ENCODE measurements around the gene IGSF21. TPM values are rescaled to one million over a fixed set of nuclear protein-coding genes. Genes with fewer than 3 reads are reported as not detected.

The IGSF21 gene
- total RNA-seq, 1 donor from 2014 or later, result not detected

DNA sequence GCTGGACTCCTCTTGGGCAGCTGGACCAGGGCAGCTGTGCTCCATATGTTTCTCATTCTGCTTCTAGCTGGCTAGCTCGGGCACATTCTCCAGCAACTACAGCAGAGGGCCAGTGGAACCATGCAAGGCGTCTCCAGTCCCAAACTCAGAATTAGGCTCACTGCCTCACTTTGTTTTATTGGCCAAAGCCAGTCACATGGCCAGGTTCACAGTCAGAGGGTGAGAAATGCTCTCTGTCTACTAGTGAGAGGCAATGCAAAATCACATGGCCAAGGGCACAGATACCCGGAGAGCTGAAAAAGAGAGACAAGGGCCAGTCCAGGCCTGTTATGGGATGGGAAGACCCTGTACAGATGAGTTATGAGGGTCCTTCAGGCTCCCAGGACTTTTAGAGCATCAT, 294.3 kb downstream of the IGSF21 start:
- H3K27me3 ChIP-seq (ENCODE audit: control insufficient read depth, insufficient read depth, low read length), result no peaks in the 10 kb centered on the region
- FAIRE-seq, result no peak

DNA sequence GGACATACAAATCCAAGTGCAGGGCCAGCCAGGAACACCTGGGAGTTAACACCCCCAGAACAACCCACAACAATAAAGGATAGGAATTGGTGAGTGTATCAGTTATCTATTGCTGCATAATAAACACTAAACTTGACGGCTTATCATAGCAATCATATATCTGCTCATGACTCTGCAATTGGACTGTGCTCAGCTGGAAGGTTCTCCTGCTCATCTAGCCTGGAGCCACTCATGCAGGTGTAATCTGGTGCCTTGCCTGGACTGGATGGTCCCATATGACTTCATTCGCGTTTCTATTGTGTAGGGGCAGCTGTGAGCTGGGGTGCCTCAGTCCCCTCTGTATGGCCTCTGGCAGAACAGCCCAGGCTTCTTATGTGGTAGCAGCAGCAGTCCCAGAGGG, 296.9 kb downstream of the IGSF21 start:
- FAIRE-seq, result no peak
- no peaks in the 10 kb centered on the region for H3K27me3 ChIP-seq (ENCODE audit: control insufficient read depth, insufficient read depth, low read length)
- TF ChIP-seq, protein P1, sequence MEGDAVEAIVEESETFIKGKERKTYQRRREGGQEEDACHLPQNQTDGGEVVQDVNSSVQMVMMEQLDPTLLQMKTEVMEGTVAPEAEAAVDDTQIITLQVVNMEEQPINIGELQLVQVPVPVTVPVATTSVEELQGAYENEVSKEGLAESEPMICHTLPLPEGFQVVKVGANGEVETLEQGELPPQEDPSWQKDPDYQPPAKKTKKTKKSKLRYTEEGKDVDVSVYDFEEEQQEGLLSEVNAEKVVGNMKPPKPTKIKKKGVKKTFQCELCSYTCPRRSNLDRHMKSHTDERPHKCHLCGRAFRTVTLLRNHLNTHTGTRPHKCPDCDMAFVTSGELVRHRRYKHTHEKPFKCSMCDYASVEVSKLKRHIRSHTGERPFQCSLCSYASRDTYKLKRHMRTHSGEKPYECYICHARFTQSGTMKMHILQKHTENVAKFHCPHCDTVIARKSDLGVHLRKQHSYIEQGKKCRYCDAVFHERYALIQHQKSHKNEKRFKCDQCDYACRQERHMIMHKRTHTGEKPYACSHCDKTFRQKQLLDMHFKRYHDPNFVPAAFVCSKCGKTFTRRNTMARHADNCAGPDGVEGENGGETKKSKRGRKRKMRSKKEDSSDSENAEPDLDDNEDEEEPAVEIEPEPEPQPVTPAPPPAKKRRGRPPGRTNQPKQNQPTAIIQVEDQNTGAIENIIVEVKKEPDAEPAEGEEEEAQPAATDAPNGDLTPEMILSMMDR (IDR thresholded peaks at IDR 0.05; ENCODE audit: insufficient read depth, low read length, severe bottlenecking), result no peak
- no peak overlapping the region for H3K4me3 ChIP-seq (ENCODE audit: low read depth, low read length)
- DNase-seq (ENCODE audit: low read depth), result no peak
- no peaks in the 10 kb centered on the region for H3K36me3 ChIP-seq (ENCODE audit: control insufficient read depth, insufficient read depth, low read length)

More for the DNA sequence above, 294.3 kb downstream of the IGSF21 start:
- no peak for DNase-seq (ENCODE audit: low read depth)
- TF ChIP-seq, protein P1 (IDR thresholded peaks at IDR 0.05; ENCODE audit: insufficient read depth, low read length, severe bottlenecking), result no peak
- H3K4me3 ChIP-seq (ENCODE audit: low read depth, low read length), result no peak overlapping the region
- H3K36me3 ChIP-seq (ENCODE audit: control insufficient read depth, insufficient read depth, low read length), result no peaks in the 10 kb centered on the region

DNA sequence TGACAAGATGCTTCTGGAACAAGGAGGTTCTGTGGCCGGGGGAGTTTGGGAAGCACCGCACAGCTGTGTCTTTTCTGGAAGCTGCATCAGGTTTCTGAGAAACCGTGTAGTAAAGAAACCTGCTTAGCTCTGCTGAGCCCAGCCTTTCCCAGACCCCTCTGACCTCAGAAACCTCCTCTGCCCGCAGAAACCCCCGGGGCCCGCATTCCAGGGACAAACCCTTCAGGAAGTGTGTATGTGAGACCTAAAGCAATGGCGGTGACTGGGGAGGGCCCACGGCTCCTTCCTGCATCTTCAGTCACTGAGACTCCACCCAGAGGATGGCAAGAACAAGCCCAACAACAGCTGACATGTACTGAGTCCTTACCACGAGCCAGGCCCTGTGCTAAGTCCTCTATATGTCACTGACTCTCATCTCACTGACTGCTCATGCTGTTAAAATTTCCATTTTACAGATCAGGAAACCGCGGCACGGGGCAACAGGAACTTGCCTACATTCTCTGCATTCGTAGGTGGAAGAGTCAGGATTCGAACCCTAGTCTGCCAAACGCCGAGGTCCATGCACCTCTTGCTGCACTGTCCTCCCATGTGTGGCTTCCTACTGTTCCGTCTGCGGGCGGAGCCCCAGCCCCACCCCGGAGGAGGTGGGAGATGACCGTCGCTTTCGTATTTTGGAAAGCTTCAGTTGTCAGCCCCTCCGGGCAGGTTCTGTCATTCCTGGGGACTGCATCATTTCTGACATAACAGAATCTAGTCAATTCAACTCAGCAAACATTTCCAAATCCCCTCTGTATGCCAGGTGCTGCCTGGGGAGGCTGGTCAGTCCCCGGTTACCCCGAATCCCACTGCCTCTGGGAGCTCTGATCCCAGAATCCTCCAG, 299.8 kb downstream of the IGSF21 start:
- no peak for FAIRE-seq
- no peaks in the 10 kb centered on the region for H3K36me3 ChIP-seq (ENCODE audit: control insufficient read depth, insufficient read depth, low read length)
- no peak for DNase-seq (ENCODE audit: low read depth)
- H3K4me3 ChIP-seq (ENCODE audit: low read depth, low read length), result no peak overlapping the region
- TF ChIP-seq, protein P1 (IDR thresholded peaks at IDR 0.05; ENCODE audit: insufficient read depth, low read length, severe bottlenecking), result no peak
- H3K27me3 ChIP-seq (ENCODE audit: control insufficient read depth, insufficient read depth, low read length), result no peaks in the 10 kb centered on the region

DNA sequence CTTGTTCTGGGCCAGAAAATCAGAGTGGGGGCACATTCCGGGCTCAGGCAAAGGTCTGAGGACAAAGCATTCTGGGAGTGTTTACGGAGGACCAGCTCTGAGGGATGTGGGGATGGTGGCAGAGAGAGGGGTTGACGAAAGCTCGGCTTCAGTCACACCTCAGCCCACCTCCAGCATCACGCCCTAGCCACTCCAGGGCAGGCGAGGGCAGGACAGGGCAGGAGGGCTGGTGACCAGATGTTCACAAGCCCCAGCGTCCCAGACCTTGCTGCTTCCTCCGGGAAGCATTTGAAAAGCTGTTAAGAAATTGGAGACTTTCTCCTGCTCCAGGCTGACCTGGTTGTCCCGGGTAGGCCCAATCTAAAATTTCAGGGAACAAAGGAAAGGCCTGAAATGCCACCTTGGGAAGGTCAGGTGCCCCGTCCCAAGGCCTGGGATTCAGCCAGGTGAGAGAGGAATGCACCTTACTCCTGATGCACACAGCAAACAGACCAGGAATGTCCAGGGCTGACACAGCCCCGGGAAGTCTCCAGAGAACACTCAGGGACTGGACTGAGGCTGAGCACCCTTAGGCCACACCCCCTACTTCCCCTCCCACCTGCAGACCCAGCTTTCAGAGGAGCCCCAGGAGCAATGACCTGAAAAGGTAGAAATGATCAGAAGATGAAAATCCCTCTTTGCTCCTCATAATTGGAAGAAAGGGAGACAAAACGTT, 301.2 kb downstream of the IGSF21 start:
- TF ChIP-seq, protein P1 (IDR thresholded peaks at IDR 0.05; ENCODE audit: insufficient read depth, low read length, severe bottlenecking), result no peak
- Histone ChIP-seq H3K27me3 (ENCODE audit: control insufficient read depth, insufficient read depth, low read length) (no peaks in the 10 kb centered on the region), H3K4me3 (ENCODE audit: low read depth, low read length) (no peak overlapping the region), H3K36me3 (ENCODE audit: control insufficient read depth, insufficient read depth, low read length) (no peaks in the 10 kb centered on the region)
- FAIRE-seq, result no peak
- no peak for DNase-seq (ENCODE audit: low read depth)

DNA sequence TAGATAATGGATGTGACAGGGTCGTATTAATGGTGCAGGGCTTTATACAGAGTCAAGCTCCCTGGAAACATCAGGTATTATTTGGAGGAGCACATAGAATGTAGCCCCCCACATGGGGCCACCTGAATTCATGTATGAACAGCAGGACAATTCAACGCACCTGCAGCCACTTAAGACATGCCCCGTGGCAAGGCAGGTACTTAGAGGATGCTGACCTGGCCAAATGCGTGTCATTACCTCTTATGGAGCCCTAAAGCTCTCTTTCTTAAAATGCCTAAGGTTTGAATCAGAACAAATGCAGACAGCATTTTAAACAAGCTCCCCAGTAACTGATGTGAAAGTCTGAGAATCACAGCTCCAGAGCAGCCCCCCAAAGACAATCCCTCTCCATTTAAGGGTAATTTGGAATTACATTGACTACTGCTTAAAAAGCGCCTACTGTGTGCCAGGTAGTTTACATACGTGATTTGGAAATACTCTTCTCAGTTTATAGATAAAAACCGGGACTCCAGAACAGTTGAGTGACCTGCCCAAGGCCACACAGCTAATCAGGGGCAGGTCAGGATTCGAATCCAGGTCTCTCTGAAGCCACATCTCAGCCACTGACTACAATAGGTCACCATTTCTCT, 302.1 kb downstream of the IGSF21 start:
- no peak for FAIRE-seq
- DNase-seq (ENCODE audit: low read depth), result no peak
- no peak overlapping the region for H3K4me3 ChIP-seq (ENCODE audit: low read depth, low read length)
- no peaks in the 10 kb centered on the region for H3K36me3 ChIP-seq (ENCODE audit: control insufficient read depth, insufficient read depth, low read length)
- no peaks in the 10 kb centered on the region for H3K27me3 ChIP-seq (ENCODE audit: control insufficient read depth, insufficient read depth, low read length)
- TF ChIP-seq, protein P1 (IDR thresholded peaks at IDR 0.05; ENCODE audit: insufficient read depth, low read length, severe bottlenecking), result no peak
